ENCODE results near the gene CRELD2. TPM values are rescaled to one million over a fixed set of nuclear protein-coding genes. Genes with fewer than 3 reads are reported as not detected.

Gene CRELD2
- total RNA-seq, 6 experiments from 2014 or later, result 67.9 to 86.8 (median 78.5) TPM

DNA sequence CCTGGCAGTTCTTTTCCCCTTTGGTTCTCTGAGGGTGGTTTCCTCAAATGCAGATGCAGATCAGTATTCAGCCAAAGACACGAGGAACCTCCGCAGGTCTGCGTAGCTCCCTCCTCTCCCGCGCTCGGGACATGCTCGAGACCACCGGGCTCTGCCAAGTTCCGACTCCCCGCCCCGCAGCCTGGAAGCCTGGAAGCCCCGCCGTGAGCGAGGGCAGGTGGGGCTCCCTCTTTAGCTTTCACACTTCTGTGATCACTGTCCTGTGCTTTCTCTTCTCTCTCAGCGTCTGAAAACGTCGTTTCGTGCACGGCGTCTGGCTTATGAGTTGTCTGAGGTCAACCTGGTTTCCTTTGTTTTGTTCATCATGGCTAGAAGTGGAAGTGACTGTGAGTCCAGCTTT is 38.2 kb upstream of the CRELD2 start:
- H3K4me3 Mint-ChIP-seq, result no peak overlapping the region
- H3K4me1 Mint-ChIP-seq (ENCODE audit: low read depth), result peaks cover 14% of the 10 kb centered on the region
- peaks cover 23% of the 10 kb centered on the region for H3K9me3 Mint-ChIP-seq
- H3K27ac Mint-ChIP-seq, result no peak overlapping the region
- H3K36me3 Mint-ChIP-seq (ENCODE audit: low read depth), result peaks cover 64% of the 10 kb centered on the region
- TF ChIP-seq, protein P1, sequence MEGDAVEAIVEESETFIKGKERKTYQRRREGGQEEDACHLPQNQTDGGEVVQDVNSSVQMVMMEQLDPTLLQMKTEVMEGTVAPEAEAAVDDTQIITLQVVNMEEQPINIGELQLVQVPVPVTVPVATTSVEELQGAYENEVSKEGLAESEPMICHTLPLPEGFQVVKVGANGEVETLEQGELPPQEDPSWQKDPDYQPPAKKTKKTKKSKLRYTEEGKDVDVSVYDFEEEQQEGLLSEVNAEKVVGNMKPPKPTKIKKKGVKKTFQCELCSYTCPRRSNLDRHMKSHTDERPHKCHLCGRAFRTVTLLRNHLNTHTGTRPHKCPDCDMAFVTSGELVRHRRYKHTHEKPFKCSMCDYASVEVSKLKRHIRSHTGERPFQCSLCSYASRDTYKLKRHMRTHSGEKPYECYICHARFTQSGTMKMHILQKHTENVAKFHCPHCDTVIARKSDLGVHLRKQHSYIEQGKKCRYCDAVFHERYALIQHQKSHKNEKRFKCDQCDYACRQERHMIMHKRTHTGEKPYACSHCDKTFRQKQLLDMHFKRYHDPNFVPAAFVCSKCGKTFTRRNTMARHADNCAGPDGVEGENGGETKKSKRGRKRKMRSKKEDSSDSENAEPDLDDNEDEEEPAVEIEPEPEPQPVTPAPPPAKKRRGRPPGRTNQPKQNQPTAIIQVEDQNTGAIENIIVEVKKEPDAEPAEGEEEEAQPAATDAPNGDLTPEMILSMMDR (IDR thresholded peaks at IDR 0.05), result no peak
- peaks cover 1% of the 10 kb centered on the region; the same call in 1 of the 2 replicates for H3K27me3 Mint-ChIP-seq (ENCODE audit: insufficient read depth)
- DNase-seq, result no peak

DNA sequence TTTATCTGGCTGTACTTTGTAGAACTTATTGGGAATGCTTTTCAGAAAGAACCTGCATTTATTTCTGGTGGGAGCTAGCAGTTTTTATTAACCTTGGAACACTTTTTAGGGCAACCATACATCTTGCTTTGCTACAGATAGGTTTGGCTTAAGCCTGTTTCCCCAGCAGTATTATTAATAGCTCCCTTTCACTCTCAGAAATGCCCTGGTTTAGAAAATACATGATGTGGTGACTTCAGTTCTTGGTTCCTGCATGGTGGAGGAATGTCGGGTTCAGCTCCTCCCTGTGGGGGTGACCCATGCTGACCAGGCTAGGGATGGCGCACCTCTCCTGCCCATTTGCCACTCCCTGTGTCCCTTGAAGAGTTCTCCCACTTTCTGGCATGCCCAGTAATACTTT is 36.6 kb upstream of the CRELD2 start:
- peaks cover 68% of the 10 kb centered on the region for H3K36me3 Mint-ChIP-seq (ENCODE audit: low read depth)
- no peak overlapping the region for H3K4me3 Mint-ChIP-seq
- H3K4me1 Mint-ChIP-seq (ENCODE audit: low read depth), result peaks cover 14% of the 10 kb centered on the region
- no peak overlapping the region for H3K27ac Mint-ChIP-seq
- DNase-seq, result no peak
- TF ChIP-seq, protein P1 (IDR thresholded peaks at IDR 0.05), result no peak
- H3K9me3 Mint-ChIP-seq, result peaks cover 20% of the 10 kb centered on the region
- peaks cover 1% of the 10 kb centered on the region; the same call in 1 of the 2 replicates for H3K27me3 Mint-ChIP-seq (ENCODE audit: insufficient read depth)

DNA sequence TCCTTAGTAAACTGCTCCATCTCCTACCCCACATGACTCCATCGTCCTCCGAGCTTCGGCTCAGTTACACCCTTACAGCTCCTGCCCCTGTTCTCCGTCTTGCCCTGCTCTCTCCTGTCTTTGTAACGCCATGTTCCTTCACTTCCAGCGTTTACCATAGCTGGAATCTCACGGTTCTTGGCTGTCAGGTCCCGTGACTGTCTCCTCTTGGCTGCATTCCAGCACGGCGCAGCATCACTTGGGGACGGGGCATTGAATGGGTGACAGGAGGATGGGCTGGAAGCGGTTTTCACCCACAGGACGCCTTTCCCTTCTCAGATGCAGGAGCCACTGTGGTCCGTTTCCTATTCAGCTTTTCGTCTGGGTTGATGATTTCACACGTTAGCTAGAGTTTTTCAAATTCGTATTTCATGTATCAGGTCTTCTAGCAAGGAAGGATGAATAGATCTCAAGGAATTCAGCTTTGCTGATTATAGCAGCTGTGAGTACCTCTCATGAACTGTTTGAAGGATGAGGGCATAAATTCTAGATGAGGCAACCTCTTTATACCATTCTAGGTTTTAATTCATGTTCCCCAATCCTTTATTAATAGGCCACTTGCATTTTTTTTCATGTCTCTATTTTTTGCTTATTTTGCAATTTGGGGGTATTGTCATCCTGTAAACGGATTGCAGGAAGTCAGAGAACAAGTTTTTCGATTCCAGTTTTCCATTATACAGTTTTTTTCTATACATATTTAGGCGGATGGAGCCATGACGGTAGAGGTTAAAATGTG is 35.7 kb upstream of the CRELD2 start:
- no peak overlapping the region for H3K27ac Mint-ChIP-seq
- peaks cover 19% of the 10 kb centered on the region for H3K9me3 Mint-ChIP-seq
- H3K36me3 Mint-ChIP-seq (ENCODE audit: low read depth), result peaks cover 71% of the 10 kb centered on the region
- no peak for DNase-seq
- no peak overlapping the region for H3K4me3 Mint-ChIP-seq
- H3K4me1 Mint-ChIP-seq (ENCODE audit: low read depth), result peaks cover 14% of the 10 kb centered on the region
- peaks cover 1% of the 10 kb centered on the region; the same call in 1 of the 2 replicates for H3K27me3 Mint-ChIP-seq (ENCODE audit: insufficient read depth)
- TF ChIP-seq, protein P1 (IDR thresholded peaks at IDR 0.05), result no peak

DNA sequence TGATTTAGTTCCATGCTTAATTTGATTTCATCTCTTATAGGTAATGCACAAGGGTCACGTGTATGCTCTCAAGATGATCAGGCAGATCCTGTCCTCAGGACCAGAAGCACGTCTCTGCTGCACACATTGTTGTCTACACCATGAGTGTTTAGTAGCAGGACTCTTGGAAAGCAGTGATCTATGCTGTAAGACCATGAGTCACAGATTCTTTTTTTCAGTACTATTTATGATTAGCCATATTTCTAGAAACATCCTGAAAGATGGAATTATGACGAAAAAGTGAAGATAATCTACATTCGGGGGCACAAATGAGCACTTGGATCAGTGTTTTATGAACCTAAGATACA is 35.2 kb upstream of the CRELD2 start:
- H3K27me3 Mint-ChIP-seq (ENCODE audit: insufficient read depth), result peaks cover 1% of the 10 kb centered on the region; the same call in 1 of the 2 replicates
- no peak overlapping the region for H3K27ac Mint-ChIP-seq
- H3K4me1 Mint-ChIP-seq (ENCODE audit: low read depth), result peaks cover 14% of the 10 kb centered on the region
- H3K9me3 Mint-ChIP-seq, result peaks cover 17% of the 10 kb centered on the region
- peaks cover 71% of the 10 kb centered on the region for H3K36me3 Mint-ChIP-seq (ENCODE audit: low read depth)
- no peak for DNase-seq
- TF ChIP-seq, protein P1 (IDR thresholded peaks at IDR 0.05), result no peak
- H3K4me3 Mint-ChIP-seq, result no peak overlapping the region

DNA sequence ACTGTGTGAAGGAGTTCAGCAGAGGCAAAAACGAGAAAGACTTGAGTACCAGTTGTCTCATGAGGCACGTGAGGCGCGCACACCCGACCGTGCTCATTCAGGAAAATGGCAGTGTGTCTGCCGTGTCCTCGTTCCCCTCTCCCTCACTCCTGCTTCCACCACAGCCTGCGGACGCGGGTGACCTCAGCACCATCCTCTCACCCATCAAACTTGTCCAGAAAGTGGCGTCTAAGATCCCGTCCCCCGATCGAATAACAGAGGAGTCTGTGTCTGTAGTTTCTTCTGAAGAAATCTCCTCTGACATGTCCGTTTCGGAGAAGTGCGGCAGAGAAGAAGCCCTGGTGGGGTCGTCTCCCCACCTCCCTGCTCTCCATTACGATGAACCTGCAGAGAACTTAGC is 34.4 kb upstream of the CRELD2 start:
- Mint-ChIP-seq H3K9me3 (peaks cover 12% of the 10 kb centered on the region), H3K27me3 (ENCODE audit: insufficient read depth) (peaks cover 1% of the 10 kb centered on the region; the same call in 1 of the 2 replicates), H3K4me3 (no peak overlapping the region), H3K4me1 (ENCODE audit: low read depth) (peaks cover 14% of the 10 kb centered on the region), H3K27ac (no peak overlapping the region), H3K36me3 (ENCODE audit: low read depth) (peaks cover 74% of the 10 kb centered on the region)
- TF ChIP-seq, protein P1 (IDR thresholded peaks at IDR 0.05), result no peak
- no peak for DNase-seq

Data from HFFc6 (cell line).